Measurements from ENCODE around the gene BOC.

BOC gene

GRCh38 chr3:113200946-113201345 is 10.4 kb upstream of the BOC start:
- H3K4me1 ChIP-seq (ENCODE audit: control insufficient read depth, insufficient read depth, low read length) = no peaks in the 10 kb centered on the region
- no peaks in the 10 kb centered on the region for H3K27me3 ChIP-seq (ENCODE audit: control insufficient read depth, insufficient read depth, low read length)
- H3K9me3 ChIP-seq (ENCODE audit: control insufficient read depth, low read length) = no peaks in the 10 kb centered on the region
- H3K9ac ChIP-seq (ENCODE audit: low read length) = no peak overlapping the region
- H3K4me3 ChIP-seq (ENCODE audit: low read length) = no peak overlapping the region
- no peaks in the 10 kb centered on the region for H3K36me3 ChIP-seq (ENCODE audit: control insufficient read depth, insufficient read depth, low read length)

- H3K36me3 ChIP-seq (ENCODE audit: control insufficient read depth, insufficient read depth, low read length) = no peaks in the 10 kb centered on the region
- H3K4me3 ChIP-seq (ENCODE audit: low read length) = no peak overlapping the region
- H3K27me3 ChIP-seq (ENCODE audit: control insufficient read depth, insufficient read depth, low read length) = no peaks in the 10 kb centered on the region
- H3K9ac ChIP-seq (ENCODE audit: low read length) = no peak overlapping the region
- H3K9me3 ChIP-seq (ENCODE audit: control insufficient read depth, low read length) = no peaks in the 10 kb centered on the region
- no peaks in the 10 kb centered on the region for H3K4me1 ChIP-seq (ENCODE audit: control insufficient read depth, insufficient read depth, low read length)
Measured at GRCh38 chr3:113204371-113204770, 7.0 kb upstream of the BOC start.

GRCh38 chr3:113205481-113205880 is 5.9 kb upstream of the BOC start:
- Histone ChIP-seq H3K27me3 (ENCODE audit: control insufficient read depth, insufficient read depth, low read length) (no peaks in the 10 kb centered on the region), H3K4me1 (ENCODE audit: control insufficient read depth, insufficient read depth, low read length) (no peaks in the 10 kb centered on the region), H3K9ac (ENCODE audit: low read length) (no peak overlapping the region), H3K36me3 (ENCODE audit: control insufficient read depth, insufficient read depth, low read length) (no peaks in the 10 kb centered on the region), H3K9me3 (ENCODE audit: control insufficient read depth, low read length) (no peaks in the 10 kb centered on the region), H3K4me3 (ENCODE audit: low read length) (no peak overlapping the region)

GRCh38 chr3:113210604-113211329 is 590 bp upstream of the BOC start:
- Histone ChIP-seq H3K9ac (ENCODE audit: low read length) (peak overlapping the region; percentile 64), H3K9me3 (ENCODE audit: control insufficient read depth, low read length) (no peaks in the 10 kb centered on the region), H3K27me3 (ENCODE audit: control insufficient read depth, insufficient read depth, low read length) (peaks cover 27% of the 10 kb centered on the region), H3K36me3 (ENCODE audit: control insufficient read depth, insufficient read depth, low read length) (no peaks in the 10 kb centered on the region), H3K4me1 (ENCODE audit: control insufficient read depth, insufficient read depth, low read length) (peaks cover 4% of the 10 kb centered on the region), H3K4me3 (ENCODE audit: low read length) (peak overlapping the region; percentile 18)

- Histone ChIP-seq H3K27me3 (ENCODE audit: control insufficient read depth, insufficient read depth, low read length) (peaks cover 27% of the 10 kb centered on the region), H3K36me3 (ENCODE audit: control insufficient read depth, insufficient read depth, low read length) (no peaks in the 10 kb centered on the region), H3K4me3 (ENCODE audit: low read length) (peak overlapping the region; percentile 50), H3K9me3 (ENCODE audit: control insufficient read depth, low read length) (no peaks in the 10 kb centered on the region), H3K9ac (ENCODE audit: low read length) (peak overlapping the region; percentile 66), H3K4me1 (ENCODE audit: control insufficient read depth, insufficient read depth, low read length) (peaks cover 4% of the 10 kb centered on the region)
Measured at GRCh38 chr3:113212150-113212843, 940 bp downstream of the BOC start.

- Histone ChIP-seq H3K4me3 (ENCODE audit: low read length) (peak overlapping the region; percentile 50), H3K27me3 (ENCODE audit: control insufficient read depth, insufficient read depth, low read length) (peaks cover 27% of the 10 kb centered on the region), H3K4me1 (ENCODE audit: control insufficient read depth, insufficient read depth, low read length) (peaks cover 4% of the 10 kb centered on the region), H3K36me3 (ENCODE audit: control insufficient read depth, insufficient read depth, low read length) (no peaks in the 10 kb centered on the region), H3K9me3 (ENCODE audit: control insufficient read depth, low read length) (no peaks in the 10 kb centered on the region), H3K9ac (ENCODE audit: low read length) (peak overlapping the region; percentile 66)
Measured at GRCh38 chr3:113212844-113213375, 1.6 kb downstream of the BOC start.

GRCh38 chr3:113213896-113214587 is 2.7 kb downstream of the BOC start:
- no peak overlapping the region for H3K4me3 ChIP-seq (ENCODE audit: low read length)
- peaks cover 27% of the 10 kb centered on the region for H3K27me3 ChIP-seq (ENCODE audit: control insufficient read depth, insufficient read depth, low read length)
- no peaks in the 10 kb centered on the region for H3K36me3 ChIP-seq (ENCODE audit: control insufficient read depth, insufficient read depth, low read length)
- H3K9me3 ChIP-seq (ENCODE audit: control insufficient read depth, low read length) = no peaks in the 10 kb centered on the region
- H3K9ac ChIP-seq (ENCODE audit: low read length) = no peak overlapping the region
- peaks cover 4% of the 10 kb centered on the region for H3K4me1 ChIP-seq (ENCODE audit: control insufficient read depth, insufficient read depth, low read length)

- no peaks in the 10 kb centered on the region for H3K36me3 ChIP-seq (ENCODE audit: control insufficient read depth, insufficient read depth, low read length)
- peaks cover 4% of the 10 kb centered on the region for H3K4me1 ChIP-seq (ENCODE audit: control insufficient read depth, insufficient read depth, low read length)
- no peak overlapping the region for H3K9ac ChIP-seq (ENCODE audit: low read length)
- H3K27me3 ChIP-seq (ENCODE audit: control insufficient read depth, insufficient read depth, low read length) = peaks cover 27% of the 10 kb centered on the region
- H3K9me3 ChIP-seq (ENCODE audit: control insufficient read depth, low read length) = no peaks in the 10 kb centered on the region
- no peak overlapping the region for H3K4me3 ChIP-seq (ENCODE audit: low read length)
Measured at GRCh38 chr3:113214917-113215595, 3.7 kb downstream of the BOC start.

GRCh38 chr3:113216393-113216792 is 5.0 kb downstream of the BOC start:
- peaks cover 19% of the 10 kb centered on the region for H3K27me3 ChIP-seq (ENCODE audit: control insufficient read depth, insufficient read depth, low read length)
- no peak overlapping the region for H3K9ac ChIP-seq (ENCODE audit: low read length)
- no peak overlapping the region for H3K4me3 ChIP-seq (ENCODE audit: low read length)
- peaks cover 4% of the 10 kb centered on the region for H3K4me1 ChIP-seq (ENCODE audit: control insufficient read depth, insufficient read depth, low read length)
- no peaks in the 10 kb centered on the region for H3K36me3 ChIP-seq (ENCODE audit: control insufficient read depth, insufficient read depth, low read length)
- H3K9me3 ChIP-seq (ENCODE audit: control insufficient read depth, low read length) = no peaks in the 10 kb centered on the region

- Histone ChIP-seq H3K4me3 (ENCODE audit: low read length) (no peak overlapping the region), H3K4me1 (ENCODE audit: control insufficient read depth, insufficient read depth, low read length) (no peaks in the 10 kb centered on the region), H3K27me3 (ENCODE audit: control insufficient read depth, insufficient read depth, low read length) (peaks cover 9% of the 10 kb centered on the region), H3K9ac (ENCODE audit: low read length) (no peak overlapping the region), H3K36me3 (ENCODE audit: control insufficient read depth, insufficient read depth, low read length) (no peaks in the 10 kb centered on the region), H3K9me3 (ENCODE audit: control insufficient read depth, low read length) (no peaks in the 10 kb centered on the region)
Measured at GRCh38 chr3:113218011-113218680, 6.8 kb downstream of the BOC start.

- H3K4me1 ChIP-seq (ENCODE audit: control insufficient read depth, insufficient read depth, low read length) = no peaks in the 10 kb centered on the region
- no peak overlapping the region for H3K4me3 ChIP-seq (ENCODE audit: low read length)
- H3K9me3 ChIP-seq (ENCODE audit: control insufficient read depth, low read length) = no peaks in the 10 kb centered on the region
- H3K27me3 ChIP-seq (ENCODE audit: control insufficient read depth, insufficient read depth, low read length) = peaks cover 4% of the 10 kb centered on the region
- H3K36me3 ChIP-seq (ENCODE audit: control insufficient read depth, insufficient read depth, low read length) = no peaks in the 10 kb centered on the region
- H3K9ac ChIP-seq (ENCODE audit: low read length) = no peak overlapping the region
Measured at GRCh38 chr3:113218681-113219045, 7.3 kb downstream of the BOC start.
